Fibroblast of skin of right quadriceps (primary cell): Measurements from ENCODE around the gene PRPF40B.
A peak's percentile ranks its signal among the peaks of the same experiment; 100 is the strongest.
"Not testable (repeated sequence)": the region's sequence is repeated elsewhere in the genome, so short reads cannot be mapped to it uniquely, and the experiment has no call there.

Experiments used
- DNase-seq: peaks from one replicate; pipeline ENCODE4 v3.0.0-alpha.2; 2013

The PRPF40B gene

DNA sequence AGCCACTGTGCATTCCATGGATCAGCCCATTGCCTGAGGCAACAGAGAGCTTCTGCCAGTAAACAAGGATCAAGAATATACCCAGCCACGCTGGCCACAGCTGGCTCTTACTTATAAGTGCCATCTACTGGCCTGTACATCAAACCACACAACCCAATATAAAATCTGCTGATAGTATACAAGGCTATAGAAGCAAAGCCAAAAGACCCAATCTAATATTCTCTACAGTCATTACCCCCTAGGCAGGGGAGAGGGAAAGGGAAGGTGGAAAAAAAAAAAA, 13.5 kb upstream of the PRPF40B start:
- no peak for DNase-seq

DNA sequence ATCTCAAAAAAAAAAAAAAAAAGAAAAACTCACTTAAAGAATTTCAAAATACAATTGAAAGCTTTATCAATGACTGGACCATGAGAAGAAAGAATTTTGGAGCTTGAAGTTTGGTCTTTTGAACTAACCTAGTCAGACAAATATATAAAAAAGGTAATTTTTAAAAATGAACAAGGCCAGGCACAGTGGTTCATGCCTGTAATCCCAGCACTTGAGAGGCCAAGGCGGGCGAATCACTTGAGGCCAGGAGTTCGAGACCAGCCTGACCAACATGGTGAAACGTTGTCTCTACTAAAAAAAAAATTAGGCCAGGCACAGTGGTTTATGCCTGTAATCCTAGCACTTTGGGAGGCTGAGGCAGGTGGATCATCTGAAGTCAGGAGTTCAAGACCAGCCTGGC, 12.6 kb upstream of the PRPF40B start:
- DNase-seq: not testable (repeated sequence)

DNA sequence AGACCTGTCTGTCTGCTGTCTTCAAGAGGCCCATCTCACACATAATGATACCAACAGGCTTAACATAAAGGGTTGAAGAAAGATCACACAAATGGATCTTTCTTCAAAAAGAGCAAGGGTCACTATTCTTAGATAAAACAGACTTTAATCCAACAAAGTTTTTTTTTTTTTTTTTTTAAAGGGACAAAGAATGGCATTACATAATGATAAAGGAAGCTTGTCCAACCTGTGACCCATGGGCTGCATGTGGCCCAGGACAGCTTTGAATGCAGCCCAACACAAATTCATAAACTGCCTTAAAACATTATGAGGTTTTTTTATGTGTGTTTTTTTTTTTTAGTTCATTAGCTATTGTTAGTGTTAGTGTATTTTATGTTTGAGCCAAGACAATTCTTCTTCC, 11.2 kb upstream of the PRPF40B start:
- DNase-seq: no peak

- peak; percentile 41 for DNase-seq
Observed at GRCh38 chr12:49615725-49616124, 7.6 kb upstream of the PRPF40B start.

- no peak for DNase-seq
Observed at GRCh38 chr12:49616533-49617219, 6.7 kb upstream of the PRPF40B start.

DNA sequence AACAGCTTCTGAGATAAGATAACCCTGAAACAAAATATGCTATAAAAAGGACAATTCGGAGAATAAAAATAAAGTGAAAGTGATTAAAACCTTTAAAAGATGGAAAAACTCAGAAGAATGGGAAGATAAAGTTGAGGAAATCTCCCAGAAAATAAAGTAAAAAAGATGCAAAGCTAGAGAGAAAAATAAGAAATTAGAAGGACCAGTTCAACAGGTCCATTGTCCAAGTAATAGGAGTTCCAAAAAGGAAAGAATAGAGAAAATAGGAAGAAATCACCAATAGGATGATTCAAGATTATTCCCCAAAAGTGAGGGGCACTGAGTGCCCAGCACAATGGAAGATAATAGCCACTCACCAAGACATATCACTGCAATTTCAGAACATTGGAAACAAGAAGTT, 4.8 kb upstream of the PRPF40B start:
- no peak for DNase-seq

DNA sequence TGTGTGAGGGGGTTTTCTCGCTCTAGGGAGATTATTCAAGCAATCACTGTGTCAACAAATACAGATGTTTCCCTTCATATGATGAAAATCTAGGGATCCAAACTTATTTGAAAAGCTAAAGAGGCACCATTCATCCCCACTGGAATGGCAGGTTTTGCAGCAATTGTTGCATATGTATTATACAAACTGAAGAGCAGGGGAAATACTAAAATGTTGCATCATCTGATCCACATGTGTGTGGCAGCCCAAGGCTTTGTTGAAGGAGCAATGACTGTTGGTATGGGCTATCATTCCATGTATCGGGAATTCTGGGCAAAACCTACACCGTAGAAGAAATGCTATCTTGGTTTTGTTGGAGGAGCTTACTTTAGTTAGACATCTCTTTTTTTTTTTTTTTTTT, 4.1 kb upstream of the PRPF40B start:
- DNase-seq: no peak

- no peak for DNase-seq
Observed at GRCh38 chr12:49621651-49622500, 1.5 kb upstream of the PRPF40B start.

- peak; percentile 47 for DNase-seq
Observed at GRCh38 chr12:49622501-49623141, 740 bp upstream of the PRPF40B start.

- DNase-seq: peak; percentile 46
Observed at GRCh38 chr12:49624921-49625577, 1.7 kb downstream of the PRPF40B start.

GRCh38 chr12:49626169-49626835, 2.9 kb downstream of the PRPF40B start:
- DNase-seq: no peak

- DNase-seq: no peak
Observed at GRCh38 chr12:49626836-49627235, 3.5 kb downstream of the PRPF40B start.

GRCh38 chr12:49627752-49628360, 4.5 kb downstream of the PRPF40B start:
- peak; percentile 41 for DNase-seq

- DNase-seq: no peak
Observed at GRCh38 chr12:49631336-49631907, 8.1 kb downstream of the PRPF40B start.

- no peak for DNase-seq
Observed at GRCh38 chr12:49632401-49632800, 9.0 kb downstream of the PRPF40B start.

GRCh38 chr12:49632986-49633702, 9.8 kb downstream of the PRPF40B start:
- DNase-seq: no peak

- DNase-seq: no peak
Observed at GRCh38 chr12:49633703-49634345, 10.5 kb downstream of the PRPF40B start.

DNA sequence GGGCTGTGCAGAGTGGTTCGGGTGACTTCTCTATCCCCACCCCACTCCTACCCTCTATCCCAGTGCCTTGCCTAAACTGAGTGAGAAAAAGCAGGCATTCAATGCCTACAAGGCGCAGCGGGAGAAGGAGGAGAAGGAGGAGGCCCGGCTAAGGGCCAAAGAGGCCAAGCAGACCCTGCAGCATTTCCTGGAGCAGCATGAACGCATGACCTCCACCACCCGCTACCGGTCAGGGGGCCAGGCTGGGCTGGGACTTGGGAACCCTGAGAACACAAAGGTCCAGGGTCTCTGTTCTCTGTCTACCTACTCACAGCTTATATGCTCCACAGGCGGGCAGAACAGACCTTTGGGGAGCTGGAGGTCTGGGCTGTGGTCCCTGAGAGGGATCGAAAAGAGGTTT, 11.7 kb downstream of the PRPF40B start:
- DNase-seq: no peak

DNA sequence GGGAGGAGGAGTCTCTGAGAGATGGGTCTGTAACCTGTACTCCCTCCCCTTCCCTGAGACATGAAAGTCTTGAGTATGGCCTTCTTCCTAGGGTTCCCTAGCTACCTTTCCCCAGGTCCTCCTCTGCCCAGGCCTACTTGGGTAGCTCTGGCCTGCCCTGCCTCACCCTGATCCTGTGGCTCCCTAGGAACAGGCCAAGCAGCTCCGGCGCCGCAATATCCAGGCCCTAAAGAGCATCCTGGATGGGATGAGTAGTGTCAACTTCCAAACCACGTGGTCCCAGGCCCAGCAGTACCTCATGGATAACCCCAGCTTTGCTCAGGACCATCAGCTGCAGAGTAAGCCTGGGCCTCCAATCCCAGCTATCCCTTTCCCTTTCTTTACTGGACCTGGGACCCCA, 12.3 kb downstream of the PRPF40B start:
- DNase-seq: no peak

GRCh38 chr12:49636574-49636973, 13.2 kb downstream of the PRPF40B start:
- no peak for DNase-seq
